AML-193 (cell line): ENCODE data around the gene DISP2.

ENCODE experiments used
- DNase-seq, 2 experiments: peaks; one replicate each; lab custom pipeline; 2025; lab: John Stamatoyannopoulos, UW

Gene DISP2

GRCh38 chr15:40421246-40422157 is 63.5 kb downstream of the DISP2 start:
- peak; percentile 51 to 67 for DNase-seq

- DNase-seq = no peak
These were observed 66.6 kb downstream of the DISP2 start for GRCh38 chr15:40424483-40425115.

GRCh38 chr15:40425681-40426080 is 67.7 kb downstream of the DISP2 start:
- no peak for DNase-seq

- no peak for DNase-seq
These were observed 69.2 kb downstream of the DISP2 start for GRCh38 chr15:40427188-40427587.

GRCh38 chr15:40428185-40428584 is 70.2 kb downstream of the DISP2 start:
- no peak for DNase-seq
